ENCODE measurements around the gene ASTN2.

DNA sequence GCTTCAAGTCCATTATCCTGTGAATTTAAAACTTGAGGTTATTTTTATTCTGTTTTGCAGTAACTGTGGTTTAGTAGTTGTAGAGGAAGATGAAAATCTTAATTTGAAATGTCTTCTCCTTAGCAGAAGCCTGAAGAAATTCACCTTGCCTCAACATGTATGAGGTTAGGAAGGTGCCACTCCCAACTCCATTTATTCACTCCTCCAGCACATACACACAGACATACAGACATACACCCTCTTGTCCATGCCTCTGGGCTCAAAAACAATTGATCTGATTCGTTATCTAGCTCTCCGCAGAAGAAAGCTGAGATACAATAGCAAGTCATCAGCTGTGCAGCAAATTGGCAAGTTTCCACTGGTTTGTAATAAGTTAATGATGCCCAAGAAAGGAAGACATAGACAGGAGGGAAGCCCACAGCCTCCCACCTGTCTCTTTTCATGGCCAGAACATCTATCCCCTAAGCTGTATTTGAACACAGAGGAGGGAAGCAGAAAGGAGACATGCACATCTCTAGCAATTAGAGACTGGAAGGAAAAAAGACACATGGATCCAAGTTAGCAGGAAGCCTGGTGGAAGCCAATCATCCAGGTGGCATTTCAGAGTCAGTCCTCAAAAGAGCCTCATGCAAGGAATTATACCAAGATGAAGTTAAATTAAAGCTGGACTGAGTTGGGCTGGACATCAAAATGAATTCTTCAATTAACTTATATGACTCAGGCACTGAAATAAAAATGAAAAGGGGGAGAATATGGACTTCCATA is 257.9 kb downstream of the ASTN2 start:
- TF ChIP-seq, protein P1, sequence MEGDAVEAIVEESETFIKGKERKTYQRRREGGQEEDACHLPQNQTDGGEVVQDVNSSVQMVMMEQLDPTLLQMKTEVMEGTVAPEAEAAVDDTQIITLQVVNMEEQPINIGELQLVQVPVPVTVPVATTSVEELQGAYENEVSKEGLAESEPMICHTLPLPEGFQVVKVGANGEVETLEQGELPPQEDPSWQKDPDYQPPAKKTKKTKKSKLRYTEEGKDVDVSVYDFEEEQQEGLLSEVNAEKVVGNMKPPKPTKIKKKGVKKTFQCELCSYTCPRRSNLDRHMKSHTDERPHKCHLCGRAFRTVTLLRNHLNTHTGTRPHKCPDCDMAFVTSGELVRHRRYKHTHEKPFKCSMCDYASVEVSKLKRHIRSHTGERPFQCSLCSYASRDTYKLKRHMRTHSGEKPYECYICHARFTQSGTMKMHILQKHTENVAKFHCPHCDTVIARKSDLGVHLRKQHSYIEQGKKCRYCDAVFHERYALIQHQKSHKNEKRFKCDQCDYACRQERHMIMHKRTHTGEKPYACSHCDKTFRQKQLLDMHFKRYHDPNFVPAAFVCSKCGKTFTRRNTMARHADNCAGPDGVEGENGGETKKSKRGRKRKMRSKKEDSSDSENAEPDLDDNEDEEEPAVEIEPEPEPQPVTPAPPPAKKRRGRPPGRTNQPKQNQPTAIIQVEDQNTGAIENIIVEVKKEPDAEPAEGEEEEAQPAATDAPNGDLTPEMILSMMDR (IDR thresholded peaks at IDR 0.05; ENCODE audit: low read depth, low read length, missing input control), result no peak
- no peak for TF ChIP-seq RXRA (IDR thresholded peaks at IDR 0.05)

All from liver (tissue), 3 donors.